CD1c-positive myeloid dendritic cell (primary cell): ENCODE data around the gene FAM200B.

Source experiments
- DNase-seq: peaks from one replicate; pipeline ENCODE4 v3.0.0-alpha.2; 2016; ENCODE audit errors: extremely low spot score

FAM200B gene

GRCh38 chr4:15736514-15737050, 55.0 kb downstream of the FAM200B start:
- DNase-seq = no peak

- no peak for DNase-seq
These were observed 55.6 kb downstream of the FAM200B start for GRCh38 chr4:15737255-15737654.

- no peak for DNase-seq
These were observed 57.2 kb downstream of the FAM200B start for GRCh38 chr4:15738877-15739276.
